ENCODE results near the gene STS.

Gene STS

DNA sequence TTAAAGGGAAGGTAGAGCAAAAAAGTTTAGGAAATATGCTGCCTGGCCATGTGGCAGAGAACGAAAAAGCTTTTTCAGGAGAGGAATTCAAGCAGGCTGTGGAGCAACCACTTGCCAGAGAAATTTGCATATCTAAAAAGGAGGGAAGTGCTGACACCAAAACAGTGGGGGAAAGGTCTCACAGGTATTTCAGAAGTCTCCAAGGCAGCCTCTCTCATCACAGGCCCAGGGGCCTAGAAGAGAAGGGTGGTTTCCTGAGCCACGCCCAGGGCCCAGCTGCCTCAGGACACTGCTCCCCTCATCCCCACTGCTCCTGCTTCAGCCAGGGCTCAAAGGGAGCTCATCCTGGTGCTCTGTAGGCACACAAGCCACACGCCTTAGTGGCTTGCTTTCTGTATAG, 29.9 kb upstream of the STS start:
- TF ChIP-seq, protein P1, sequence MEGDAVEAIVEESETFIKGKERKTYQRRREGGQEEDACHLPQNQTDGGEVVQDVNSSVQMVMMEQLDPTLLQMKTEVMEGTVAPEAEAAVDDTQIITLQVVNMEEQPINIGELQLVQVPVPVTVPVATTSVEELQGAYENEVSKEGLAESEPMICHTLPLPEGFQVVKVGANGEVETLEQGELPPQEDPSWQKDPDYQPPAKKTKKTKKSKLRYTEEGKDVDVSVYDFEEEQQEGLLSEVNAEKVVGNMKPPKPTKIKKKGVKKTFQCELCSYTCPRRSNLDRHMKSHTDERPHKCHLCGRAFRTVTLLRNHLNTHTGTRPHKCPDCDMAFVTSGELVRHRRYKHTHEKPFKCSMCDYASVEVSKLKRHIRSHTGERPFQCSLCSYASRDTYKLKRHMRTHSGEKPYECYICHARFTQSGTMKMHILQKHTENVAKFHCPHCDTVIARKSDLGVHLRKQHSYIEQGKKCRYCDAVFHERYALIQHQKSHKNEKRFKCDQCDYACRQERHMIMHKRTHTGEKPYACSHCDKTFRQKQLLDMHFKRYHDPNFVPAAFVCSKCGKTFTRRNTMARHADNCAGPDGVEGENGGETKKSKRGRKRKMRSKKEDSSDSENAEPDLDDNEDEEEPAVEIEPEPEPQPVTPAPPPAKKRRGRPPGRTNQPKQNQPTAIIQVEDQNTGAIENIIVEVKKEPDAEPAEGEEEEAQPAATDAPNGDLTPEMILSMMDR (IDR thresholded peaks at IDR 0.05; ENCODE audit: low read depth, low read length, missing control alignments): no peak
- no peak for DNase-seq (ENCODE audit: extremely low read depth, low read depth)
- no peak overlapping the region for H3K4me3 ChIP-seq (replicated peaks; ENCODE audit: low read depth, low read length)

DNA sequence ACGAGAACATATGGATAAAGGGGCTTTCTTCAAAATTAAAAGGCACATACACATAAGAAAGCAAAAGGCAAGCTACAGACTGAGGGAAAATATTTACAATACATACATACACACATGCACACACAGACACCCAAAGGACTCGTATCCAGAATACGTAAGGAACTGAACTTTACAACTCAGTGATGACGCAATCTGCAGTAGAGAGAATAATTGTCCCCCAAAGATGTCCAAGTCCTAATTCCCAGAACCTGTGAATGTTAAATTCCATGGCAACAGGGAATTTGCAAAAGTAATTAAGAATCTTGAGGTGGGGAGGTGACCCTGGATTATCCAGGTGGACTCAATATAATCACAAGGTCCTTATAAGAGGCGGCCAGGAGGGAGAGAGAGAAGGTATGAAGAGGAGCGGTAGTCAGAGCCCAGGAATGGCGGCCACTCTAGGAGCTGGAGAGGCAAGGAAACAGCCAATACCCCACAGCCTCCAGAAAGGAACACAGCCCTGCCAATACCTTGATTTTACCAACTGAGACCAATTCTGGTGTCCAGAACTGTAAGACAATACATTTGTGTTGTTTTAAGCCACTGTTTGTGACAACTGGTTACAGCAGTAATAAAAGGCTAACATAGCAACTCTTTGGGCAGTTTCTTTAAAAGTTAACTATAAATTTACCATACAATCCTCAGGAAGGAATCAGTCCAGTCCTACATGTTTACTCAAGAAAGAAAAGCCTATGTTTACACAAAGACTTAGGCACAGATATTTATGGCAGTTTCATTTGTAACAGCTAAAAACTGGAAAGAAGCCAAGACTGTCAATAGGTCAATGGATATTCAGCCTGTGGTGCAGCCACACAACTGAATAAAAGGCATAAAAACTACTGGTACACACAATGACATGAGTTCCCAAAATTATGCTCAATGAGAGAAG, 27.3 kb upstream of the STS start:
- TF ChIP-seq, protein P1 (IDR thresholded peaks at IDR 0.05; ENCODE audit: low read depth, low read length, missing control alignments): no peak
- no peak overlapping the region for H3K4me3 ChIP-seq (replicated peaks; ENCODE audit: low read depth, low read length)
- no peak for DNase-seq (ENCODE audit: extremely low read depth, low read depth)

DNA sequence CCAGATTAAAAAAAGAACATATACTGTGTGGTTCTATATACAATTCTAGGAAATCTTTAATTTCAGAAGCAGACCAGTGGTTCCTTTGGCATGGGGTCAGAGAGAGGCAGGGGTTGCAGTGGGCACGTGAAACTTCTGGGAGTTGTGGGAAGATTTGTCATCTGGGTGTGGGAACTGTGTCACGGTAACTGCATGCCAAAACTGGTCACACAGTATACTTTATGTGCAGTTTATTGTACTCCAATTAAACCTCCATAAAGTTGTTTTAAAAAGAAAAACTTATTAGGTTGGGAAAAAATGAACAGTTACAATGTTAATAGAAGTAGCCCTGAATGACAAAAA, 26.7 kb upstream of the STS start:
- no peak for DNase-seq (ENCODE audit: extremely low read depth, low read depth)
- no peak overlapping the region for H3K4me3 ChIP-seq (replicated peaks; ENCODE audit: low read depth, low read length)
- TF ChIP-seq, protein P1 (IDR thresholded peaks at IDR 0.05; ENCODE audit: low read depth, low read length, missing control alignments): no peak

DNA sequence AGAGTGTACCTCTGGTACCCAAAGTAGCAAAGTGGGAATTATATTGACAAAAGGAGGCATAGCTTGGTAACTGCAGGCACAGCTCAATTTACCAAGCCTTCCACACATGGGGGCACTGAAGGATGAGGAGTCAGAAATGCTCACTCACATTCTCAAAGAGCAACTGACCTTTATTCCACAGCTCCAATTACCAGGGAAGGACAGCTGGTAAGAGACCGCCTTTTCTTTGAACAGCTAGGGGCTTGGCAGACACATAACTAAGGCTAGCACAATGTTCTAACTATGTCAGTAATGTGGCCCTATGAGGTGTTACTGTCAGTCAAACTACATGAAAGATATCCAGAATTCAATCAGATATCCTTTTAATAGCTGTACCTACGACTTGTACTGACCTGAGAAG, 20.5 kb upstream of the STS start:
- DNase-seq (ENCODE audit: extremely low read depth, low read depth): no peak
- TF ChIP-seq, protein P1 (IDR thresholded peaks at IDR 0.05; ENCODE audit: low read depth, low read length, missing control alignments): no peak

DNA sequence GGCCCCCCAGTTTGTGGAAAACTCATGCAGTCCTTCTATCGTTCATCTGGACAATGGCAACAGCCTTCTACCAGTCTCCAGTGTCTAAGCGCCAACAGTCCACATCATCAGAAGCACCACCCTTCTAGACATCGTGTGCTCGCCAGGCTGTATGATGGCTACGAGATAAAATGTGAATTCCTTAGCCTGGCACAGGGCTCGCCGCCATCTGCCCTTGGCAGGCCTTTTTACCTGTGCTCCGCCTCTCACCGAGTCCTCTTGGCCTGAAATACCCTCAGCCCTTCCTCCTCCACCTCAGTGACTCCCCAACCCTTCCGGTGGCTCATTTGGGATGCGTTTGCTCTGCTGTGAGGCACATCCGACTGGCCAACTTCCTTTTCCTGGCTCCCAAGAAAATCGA, 15.9 kb upstream of the STS start:
- TF ChIP-seq, protein P1 (IDR thresholded peaks at IDR 0.05; ENCODE audit: low read depth, low read length, missing control alignments): no peak
- H3K4me3 ChIP-seq (replicated peaks; ENCODE audit: low read depth, low read length): no peak overlapping the region
- no peak for DNase-seq (ENCODE audit: extremely low read depth, low read depth)

More for the DNA sequence above, 20.5 kb upstream of the STS start:
- H3K4me3 ChIP-seq (replicated peaks; ENCODE audit: low read depth, low read length): no peak overlapping the region

DNA sequence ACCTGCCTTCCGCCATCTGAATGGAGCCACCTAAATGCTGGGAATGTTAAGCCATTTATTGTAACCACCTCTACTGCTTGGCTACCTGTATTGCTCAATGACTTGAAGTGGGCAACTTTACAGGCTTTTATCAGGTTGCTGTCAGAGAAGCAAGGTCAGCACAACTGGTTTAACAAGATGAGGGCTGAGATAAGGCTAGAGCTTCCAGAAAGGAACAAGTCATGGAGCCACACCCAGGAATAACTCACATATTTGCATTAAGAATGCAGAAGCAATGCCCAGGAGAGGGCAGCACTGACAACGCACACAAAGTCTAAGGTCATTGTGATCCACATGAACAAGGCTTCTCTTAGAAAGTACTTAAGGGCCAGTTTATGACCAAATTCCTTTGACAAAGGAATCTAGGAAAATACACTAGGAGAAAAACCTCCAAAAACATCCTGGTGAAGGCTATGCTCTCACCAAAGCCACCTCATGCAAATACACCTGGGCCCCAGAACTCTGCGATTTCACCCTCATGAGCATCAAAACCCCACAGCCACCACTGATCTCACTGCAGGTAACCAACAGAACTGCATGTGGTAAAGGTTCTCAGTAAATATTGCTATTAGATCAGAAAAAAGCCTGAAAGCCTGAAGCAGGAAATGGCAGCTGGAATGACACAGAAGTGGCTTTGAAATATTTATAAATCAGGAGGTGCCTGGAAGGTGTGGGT, 15.0 kb upstream of the STS start:
- TF ChIP-seq, protein P1 (IDR thresholded peaks at IDR 0.05; ENCODE audit: low read depth, low read length, missing control alignments): peak; percentile 57
- H3K4me3 ChIP-seq (replicated peaks; ENCODE audit: low read depth, low read length): no peak overlapping the region
- DNase-seq (ENCODE audit: extremely low read depth, low read depth): no peak
